GM19023 (cell line): Measurements from ENCODE around the gene OR5B17.
"Not testable (repeated sequence)": the region's sequence is repeated elsewhere in the genome, so short reads cannot be mapped to it uniquely, and the experiment has no call there.

Experiments used
- ATAC-seq: cut with Tn5 transposase; IDR thresholded peaks from one replicate; pipeline ENCODE4 v1.9.1; 2021; ENCODE audit warnings: mild to moderate bottlenecking, moderate library complexity; ENCODE audit not compliant: unreplicated experiment

Gene OR5B17

GRCh38 chr11:58358969-58359368 lies at the start of gene OR5B17:
OR5B17 (minus strand) TSS chr11:58359069; CDS start chr11:58359069, 0 bp downstream.
- no peak for ATAC-seq

GRCh38 chr11:58406774-58407173 lies 47.9 kb upstream of the OR5B17 start, which contains the start of gene OR5B3:
OR5B3 (minus strand) TSS chr11:58406874; CDS start chr11:58403409, 3,465 bp downstream.
- ATAC-seq, result no peak

GRCh38 chr11:58399622-58400021 lies 40.8 kb upstream of the OR5B17 start:
- not testable (repeated sequence) for ATAC-seq

- ATAC-seq, result no peak
These were observed 36.7 kb upstream of the OR5B17 start for GRCh38 chr11:58395581-58395980.

GRCh38 chr11:58394195-58394594 lies 35.3 kb upstream of the OR5B17 start:
- no peak for ATAC-seq

GRCh38 chr11:58392746-58393145 lies 33.9 kb upstream of the OR5B17 start:
- no peak for ATAC-seq

GRCh38 chr11:58391879-58392278 lies 33.0 kb upstream of the OR5B17 start:
- ATAC-seq, result no peak

GRCh38 chr11:58390551-58391063 lies 31.7 kb upstream of the OR5B17 start:
- no peak for ATAC-seq

GRCh38 chr11:58354727-58355126 lies 4.1 kb downstream of the OR5B17 start:
- ATAC-seq, result no peak

- ATAC-seq, result no peak
These were observed 13.7 kb downstream of the OR5B17 start for GRCh38 chr11:58345204-58345603.

- no peak for ATAC-seq
These were observed 24.2 kb downstream of the OR5B17 start for GRCh38 chr11:58334708-58335107.

- ATAC-seq, result no peak
These were observed 28.0 kb downstream of the OR5B17 start for GRCh38 chr11:58330861-58331260.

GRCh38 chr11:58318532-58318931 lies 40.3 kb downstream of the OR5B17 start:
- no peak for ATAC-seq

GRCh38 chr11:58316142-58316541 lies 42.7 kb downstream of the OR5B17 start:
- ATAC-seq, result no peak
